Stimulated activated CD4-positive, alpha-beta T cell treated with anti-CD3 and anti-CD28 coated beads, Interleukin-15, amount 100 ng/mL, for 24 hours (primary cell): ENCODE measurements around the gene AVPR2.

Source experiments
- DNase-seq: peaks from one replicate; pipeline ENCODE4 v3.0.0-alpha.2; 2020

Gene AVPR2

GRCh38 chrX:153903991-153904957, at the start of gene AVPR2:
AVPR2 (plus strand) TSS chrX:153904673; CDS start chrX:153905146, 473 bp downstream.
- peak; percentile 35 for DNase-seq

- no peak for DNase-seq
These were observed 49.8 kb upstream of the AVPR2 start for GRCh38 chrX:153854702-153855101.

- DNase-seq: no peak
These were observed 47.0 kb upstream of the AVPR2 start for GRCh38 chrX:153857348-153857903.

DNA sequence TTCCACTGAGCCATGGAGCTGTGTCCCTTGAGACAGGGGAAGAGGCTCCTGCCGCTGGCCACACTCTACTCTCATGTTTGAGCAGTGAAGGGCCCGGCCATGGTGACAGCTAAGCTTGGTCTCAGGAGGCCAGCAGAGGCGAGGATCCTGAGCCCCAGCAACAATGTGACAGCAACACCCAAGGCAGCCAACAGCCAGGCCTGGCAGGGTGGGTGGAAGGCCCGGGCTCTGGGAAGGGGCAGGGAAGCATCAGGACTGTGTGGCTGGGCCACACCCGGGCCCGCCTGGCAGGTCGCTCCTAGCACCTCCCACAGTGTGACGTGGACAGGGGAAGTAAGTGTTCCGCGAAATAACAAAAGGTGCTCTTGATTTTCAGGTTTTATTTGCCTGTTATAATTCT, 43.3 kb upstream of the AVPR2 start:
- no peak for DNase-seq

GRCh38 chrX:153861733-153862310, 42.7 kb upstream of the AVPR2 start:
- no peak for DNase-seq

DNA sequence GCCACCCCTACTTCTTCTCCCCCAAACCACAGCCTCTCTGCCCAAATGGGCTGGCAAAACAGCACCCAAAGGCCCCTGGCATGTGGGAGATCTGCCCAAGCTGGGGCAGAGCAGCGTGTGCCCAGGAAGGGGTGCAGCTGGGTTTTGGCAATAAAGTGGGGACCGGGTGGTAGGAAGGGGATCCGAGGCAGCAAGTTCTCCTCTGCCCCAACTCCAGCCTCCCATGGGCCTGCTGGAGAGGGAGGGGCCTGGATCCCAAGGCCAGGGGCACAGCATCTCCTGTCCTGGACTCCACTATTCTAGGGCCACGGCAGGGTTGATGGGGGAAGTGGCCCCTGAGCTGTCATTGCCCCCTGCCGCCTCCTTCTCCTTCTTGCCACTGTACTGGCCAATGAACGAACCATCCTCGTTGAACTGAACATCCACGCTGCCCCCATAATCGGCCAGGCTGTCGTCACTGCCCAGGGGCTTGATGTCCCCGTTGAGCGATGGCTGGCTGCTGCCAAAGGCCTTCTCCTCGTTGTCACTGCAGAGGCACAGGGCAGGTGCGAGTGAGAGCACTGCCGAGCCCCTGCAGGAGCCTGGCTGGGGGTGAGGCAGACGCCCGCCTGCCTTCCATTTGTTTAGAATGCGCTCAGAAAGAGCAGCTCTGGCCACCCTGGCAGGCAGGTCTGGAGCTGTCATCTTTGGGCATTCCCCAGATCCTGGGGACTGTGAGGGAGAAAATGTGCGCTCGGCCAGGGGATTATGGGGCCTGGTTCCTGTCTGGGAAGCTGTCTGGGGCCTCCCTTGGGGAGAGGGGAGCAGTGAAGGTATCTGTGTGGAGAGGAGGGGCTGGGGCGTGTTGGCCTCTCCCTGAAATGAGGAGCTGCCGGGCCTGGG, 41.9 kb upstream of the AVPR2 start:
- DNase-seq: no peak

GRCh38 chrX:153863251-153863991, 41.1 kb upstream of the AVPR2 start:
- DNase-seq: no peak

- no peak for DNase-seq
These were observed 40.4 kb upstream of the AVPR2 start for GRCh38 chrX:153864101-153864500.

DNA sequence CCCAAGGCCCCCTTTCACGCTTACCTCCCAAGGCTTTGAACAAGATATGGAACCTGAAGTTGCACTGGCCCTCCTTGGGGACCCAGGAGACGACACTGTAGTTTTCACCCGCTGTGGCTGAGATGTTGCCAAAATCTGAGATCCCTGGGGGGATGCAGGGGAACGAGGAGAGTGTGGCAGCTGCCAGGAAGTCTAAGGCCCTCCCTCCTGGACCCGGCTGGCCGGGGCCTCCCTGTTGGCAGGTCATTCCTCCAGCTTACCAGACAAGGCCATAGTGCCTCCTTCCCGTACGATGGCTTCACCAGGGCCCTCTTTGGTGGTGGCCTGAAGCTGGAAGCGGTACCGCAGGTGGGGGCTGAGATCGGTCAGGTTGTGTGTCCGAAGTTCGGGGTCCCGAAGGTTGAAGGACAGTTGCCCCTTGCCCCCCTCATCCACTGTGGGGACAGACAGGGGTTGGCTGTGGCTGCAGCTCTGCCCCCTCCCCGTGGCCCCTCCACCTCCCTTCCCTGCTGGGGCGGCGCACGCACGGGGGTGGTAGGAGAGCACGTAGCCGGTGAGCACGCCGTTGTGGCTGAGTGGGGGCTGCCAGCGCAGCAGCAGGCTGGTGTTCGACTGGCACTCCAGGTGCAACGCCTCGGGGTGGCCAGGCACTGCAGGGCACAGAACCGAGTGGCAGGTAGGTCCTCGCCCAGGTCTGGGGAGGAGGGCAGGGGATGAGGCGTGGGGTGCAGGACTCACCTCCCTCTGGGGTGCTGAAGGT, 39.7 kb upstream of the AVPR2 start:
- no peak for DNase-seq

GRCh38 chrX:153865321-153865580, 39.2 kb upstream of the AVPR2 start:
- no peak for DNase-seq

- no peak for DNase-seq
These were observed 38.8 kb upstream of the AVPR2 start for GRCh38 chrX:153865685-153866084.

- no peak for DNase-seq
These were observed 38.0 kb upstream of the AVPR2 start for GRCh38 chrX:153866302-153867019.

GRCh38 chrX:153867139-153867538, 37.3 kb upstream of the AVPR2 start:
- no peak for DNase-seq

DNA sequence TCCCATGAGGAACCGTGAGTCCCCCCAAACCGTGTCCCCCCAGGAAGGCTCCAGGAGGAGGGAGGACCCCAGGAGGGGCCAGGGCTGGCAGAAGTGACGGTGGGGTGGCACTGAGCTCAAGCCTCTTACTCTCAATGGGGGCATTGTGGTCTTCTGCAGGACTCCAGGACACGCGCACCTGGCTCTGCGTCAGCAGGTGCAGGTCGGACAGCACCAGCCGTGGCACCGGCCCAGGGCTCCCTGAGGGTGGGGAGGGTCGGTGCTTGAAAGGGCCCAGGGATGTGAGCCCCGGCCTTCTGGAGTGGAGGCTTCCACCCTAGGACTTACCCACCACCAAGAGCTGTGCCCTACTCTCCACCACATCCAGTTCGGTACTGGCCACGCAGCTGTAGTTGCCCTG, 36.8 kb upstream of the AVPR2 start:
- DNase-seq: no peak

DNA sequence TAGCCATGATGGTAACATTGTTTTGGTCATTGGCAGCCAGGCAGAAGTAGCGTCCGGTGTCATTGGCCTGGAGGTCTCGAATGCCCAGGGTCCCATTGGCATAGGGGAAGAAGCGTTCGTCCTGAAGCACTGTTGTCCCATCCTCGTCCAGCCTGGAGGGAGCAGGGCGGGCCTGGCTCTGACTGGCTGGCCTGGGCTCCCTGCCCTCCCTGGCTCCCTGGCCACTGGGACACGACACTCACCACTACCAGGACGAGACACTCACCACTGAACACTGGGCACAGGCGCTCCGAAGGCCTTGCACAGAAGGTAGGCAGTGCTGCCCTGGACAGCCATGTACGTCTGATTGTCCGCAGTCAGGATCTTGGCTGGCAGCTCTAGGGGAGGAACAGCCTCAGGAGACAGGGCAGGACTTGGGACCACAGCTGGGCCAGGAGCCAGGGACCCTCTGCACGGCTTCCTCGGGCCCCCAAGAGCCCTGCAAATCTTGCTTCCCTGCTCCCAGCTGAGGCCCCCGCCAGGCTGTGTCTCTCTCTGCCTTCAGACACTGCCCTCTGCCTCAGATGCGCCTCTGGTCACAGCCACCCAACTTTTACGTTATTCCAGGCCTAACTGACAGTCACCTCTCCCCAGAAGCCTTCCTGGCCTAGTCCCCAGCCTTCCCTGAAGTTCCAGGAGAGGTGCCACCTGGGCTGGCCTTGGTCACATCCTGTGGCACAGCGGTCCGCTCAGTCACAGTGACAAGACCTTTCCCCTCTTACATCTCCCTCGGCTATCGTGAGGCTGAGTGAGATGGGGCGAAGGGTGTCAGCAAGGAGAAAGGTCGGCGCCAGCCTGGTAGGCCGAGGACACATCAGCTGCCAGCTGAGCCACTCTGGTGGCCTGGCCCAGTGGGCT, 35.6 kb upstream of the AVPR2 start:
- DNase-seq: no peak

DNA sequence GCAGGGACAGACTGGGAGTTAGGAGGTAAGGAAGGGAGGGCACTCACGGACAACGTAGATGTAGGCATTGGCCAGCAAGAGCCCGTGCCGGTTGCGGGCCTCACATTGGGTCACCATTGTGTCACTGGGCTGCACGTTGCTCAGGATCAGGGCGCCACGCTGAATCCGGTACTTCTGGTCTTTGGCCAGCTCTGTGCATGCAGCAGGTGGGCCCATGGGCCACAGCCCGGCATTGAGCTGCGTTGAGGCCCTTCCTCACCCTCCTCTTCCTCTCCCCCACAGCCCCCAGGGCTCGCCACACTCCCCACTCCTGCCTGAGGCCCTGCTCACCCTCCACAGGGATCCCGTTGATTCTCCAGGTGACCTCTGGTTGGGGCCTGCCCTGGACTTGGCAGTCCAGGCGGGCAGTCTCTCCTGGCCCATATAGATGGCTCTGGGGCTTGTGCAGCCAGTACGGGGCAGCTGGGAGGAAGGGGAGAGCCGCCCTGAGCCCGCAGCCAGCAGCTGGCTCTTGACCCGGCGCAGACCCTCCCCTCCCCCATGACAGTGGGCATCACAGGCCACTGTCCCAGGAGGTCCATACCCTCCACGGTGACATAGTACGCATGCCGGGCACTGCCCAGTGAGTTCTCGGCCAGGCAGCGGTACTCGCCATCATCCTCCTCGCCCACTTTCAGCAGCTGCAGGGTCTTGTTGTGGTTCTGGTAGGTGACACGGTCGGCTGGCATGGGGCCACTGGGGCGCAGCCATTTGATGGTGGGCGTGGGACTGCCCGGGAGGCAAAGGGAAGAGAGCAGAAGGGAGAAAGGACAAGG, 34.8 kb upstream of the AVPR2 start:
- no peak for DNase-seq

GRCh38 chrX:153870288-153870690, 34.2 kb upstream of the AVPR2 start:
- no peak for DNase-seq

DNA sequence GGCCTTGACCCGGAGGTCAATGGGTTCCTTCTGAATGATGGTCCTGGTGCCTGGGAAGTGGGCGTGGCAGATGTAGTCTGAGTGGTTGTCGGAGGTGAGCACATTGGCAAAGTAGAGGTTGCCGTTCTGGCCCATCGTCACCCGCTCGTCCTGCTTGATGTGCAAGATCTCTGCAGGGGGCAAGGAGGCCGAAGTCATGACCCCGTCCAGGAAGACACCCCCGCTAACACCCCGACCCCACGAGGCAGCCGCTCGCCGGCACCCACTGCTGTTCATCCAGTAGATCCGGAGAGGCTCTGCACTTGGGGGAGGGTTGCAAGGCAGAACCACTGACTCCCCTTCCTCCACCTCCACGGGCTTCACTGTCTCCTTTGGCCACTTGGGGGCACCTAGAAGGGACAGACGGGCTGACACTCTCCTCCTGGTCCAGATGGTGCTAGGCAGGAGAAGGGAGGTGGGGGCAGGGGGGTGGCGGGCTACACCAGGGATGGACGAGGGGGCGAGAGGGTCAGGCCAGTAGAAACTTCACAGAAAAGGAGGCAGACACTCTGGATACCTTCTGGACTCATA, 33.6 kb upstream of the AVPR2 start:
- DNase-seq: no peak

DNA sequence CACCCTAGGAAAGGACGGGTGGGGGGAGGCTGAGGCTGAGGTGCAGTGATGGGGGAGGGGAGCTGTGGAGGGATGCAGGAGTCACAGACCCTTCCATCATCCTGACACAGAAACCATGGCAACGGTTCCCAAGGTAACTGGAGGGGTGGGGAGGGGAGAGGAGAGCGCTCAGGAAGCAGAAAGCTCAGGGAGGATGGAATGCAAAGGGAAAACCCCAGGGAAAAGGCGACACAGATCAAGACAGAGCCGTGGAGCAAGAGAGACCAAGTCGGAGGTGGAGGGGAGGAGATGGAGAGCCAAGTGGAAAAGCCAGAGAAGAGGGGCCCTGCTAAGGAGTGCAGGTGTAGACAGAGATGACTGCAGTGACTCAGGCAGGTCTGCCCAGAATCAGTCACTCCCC, 33.0 kb upstream of the AVPR2 start:
- DNase-seq: no peak
